HG03558 (cell line): ENCODE data around the gene DRD2.

Experiments used
- ATAC-seq: cut with Tn5 transposase; IDR thresholded peaks from one replicate; pipeline ENCODE4 v1.9.1; 2021; ENCODE audit warnings: moderate number of reproducible peaks; ENCODE audit not compliant: unreplicated experiment; ENCODE audit errors: extremely low read depth

Gene DRD2

GRCh38 chr11:113377681-113378412 is 97.4 kb downstream of the DRD2 start:
- ATAC-seq = no peak

- no peak for ATAC-seq
Observed at GRCh38 chr11:113376156-113376555, 99.0 kb downstream of the DRD2 start.

GRCh38 chr11:113375402-113375801 is 99.8 kb downstream of the DRD2 start:
- no peak for ATAC-seq

GRCh38 chr11:113373981-113374560 is 101.1 kb downstream of the DRD2 start:
- no peak for ATAC-seq

- ATAC-seq = no peak
Observed at GRCh38 chr11:113373306-113373705, 101.9 kb downstream of the DRD2 start.

DNA sequence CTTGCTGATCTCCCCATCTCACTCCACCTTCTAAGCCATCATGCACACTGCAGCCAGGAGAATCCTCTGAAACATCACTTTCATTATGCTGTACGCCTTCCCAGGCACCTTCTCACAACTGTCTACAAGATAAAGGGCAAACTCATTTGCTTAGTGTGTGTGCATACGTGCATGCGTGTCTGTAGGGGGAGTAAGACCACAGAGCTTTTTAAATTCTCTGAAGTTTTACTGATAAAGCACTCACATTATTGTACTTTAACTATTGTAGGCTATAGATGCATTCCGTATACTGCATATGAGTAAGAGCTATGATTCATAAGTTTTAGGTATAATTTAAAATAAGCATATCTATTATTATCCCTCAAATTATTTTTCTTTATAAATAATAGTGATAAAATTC is 102.9 kb downstream of the DRD2 start:
- no peak for ATAC-seq

GRCh38 chr11:113370634-113371033 is 104.6 kb downstream of the DRD2 start:
- no peak for ATAC-seq

GRCh38 chr11:113369411-113369810 is 105.8 kb downstream of the DRD2 start:
- no peak for ATAC-seq

- ATAC-seq = no peak
Observed at GRCh38 chr11:113365895-113366294, 109.3 kb downstream of the DRD2 start.

DNA sequence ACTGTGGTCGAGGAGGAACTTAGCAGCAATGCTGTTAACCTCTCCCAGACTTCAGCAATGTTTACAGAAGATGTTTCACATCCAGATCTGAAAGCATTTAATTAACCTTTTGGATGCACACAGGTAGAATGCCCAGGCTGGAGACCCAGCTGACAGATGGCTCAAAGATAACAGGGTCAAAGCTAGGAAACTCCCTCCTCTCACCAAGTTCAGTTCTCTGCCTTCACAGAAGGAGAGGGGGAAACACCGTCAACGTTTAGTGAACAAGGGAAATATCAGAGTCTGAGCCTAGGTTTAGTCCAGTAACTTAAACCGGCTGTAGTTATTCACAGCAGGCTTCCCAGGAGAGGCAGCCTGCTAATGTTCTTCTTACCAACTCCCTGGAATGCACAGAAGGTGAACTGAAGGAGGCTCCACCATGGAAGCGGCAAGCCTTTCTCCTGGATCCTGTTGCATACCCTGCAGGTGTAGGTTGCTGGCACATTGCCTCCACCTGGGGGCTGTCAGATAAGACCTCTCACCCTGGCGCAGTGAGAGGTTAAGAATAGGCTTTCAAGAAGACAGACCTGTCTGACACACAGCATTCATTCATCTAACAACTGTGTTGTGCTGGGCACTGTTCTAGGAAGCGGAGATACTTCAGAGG is 111.1 kb downstream of the DRD2 start:
- ATAC-seq = no peak

DNA sequence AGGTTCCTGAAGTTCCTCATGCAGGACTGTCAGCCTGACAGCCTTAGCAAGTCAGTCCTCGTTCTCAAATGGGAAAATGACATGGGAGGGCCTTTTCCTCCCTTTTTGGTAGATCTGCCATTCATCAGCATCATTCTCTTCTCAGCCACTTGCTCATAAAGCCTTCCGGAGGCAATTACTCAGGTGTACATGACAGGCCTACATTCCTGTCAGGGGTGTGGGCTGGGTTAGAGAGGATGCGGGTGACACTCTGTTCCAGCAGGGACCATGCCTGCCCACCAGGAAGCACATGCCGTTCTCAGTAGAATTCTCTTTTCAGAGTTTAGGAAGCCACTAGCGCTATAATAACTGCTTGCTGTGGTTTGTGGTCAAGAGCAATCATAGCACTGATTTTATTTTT is 111.8 kb downstream of the DRD2 start:
- ATAC-seq = no peak
